C4-2B (cell line): ENCODE measurements around the gene GHRH.

Experiments used
- CTCF ChIP-seq: fragments of 450-650 bp; conservative IDR thresholded peaks from 2 replicates; pipeline ENCODE4 v1.5.1; 2017; ENCODE audit warnings: mild to moderate bottlenecking
- ZFX ChIP-seq: fragments of 450-650 bp; IDR thresholded peaks from 2 replicates; pipeline ENCODE4 v1.6.1; 2017

GRCh38 chr20:37273988-37274387 lies 12.4 kb upstream of the GHRH start:
- TF ChIP-seq CTCF (no peak), ZFX (no peak)
